Measurements from ENCODE around the gene QPCT. TPM values are rescaled to one million over a fixed set of nuclear protein-coding genes. Genes with fewer than 3 reads are reported as not detected.

QPCT gene
- total RNA-seq, 2 experiments from 2014 or later, result 3.5 to 52.6 TPM

- no peak for TF ChIP-seq CTCF (conservative IDR thresholded peaks at IDR 0.05; ENCODE audit: low read length)
- TF ChIP-seq EZH2phosphoT487 (IDR thresholded peaks at IDR 0.05; ENCODE audit: borderline replicate concordance, low read depth, low read length), result no peak
- Histone ChIP-seq H3K79me2 (ENCODE audit: insufficient read depth, low read depth, low read length) (peaks cover 16% of the 10 kb centered on the region; the same call in 1 of the 2 replicates), H3K4me3 (ENCODE audit: low read depth, low read length, poor library complexity, severe bottlenecking) (peak overlapping the region; percentile 0), H2AFZ (ENCODE audit: low read length) (no peak overlapping the region), H3K27ac (ENCODE audit: low read depth, low read length, poor library complexity, severe bottlenecking) (peak overlapping the region; percentile 4), H3K9me3 (ENCODE audit: low read length) (no peaks in the 10 kb centered on the region), H3K4me1 (ENCODE audit: insufficient read depth, low read length, poor library complexity, severe bottlenecking) (peaks cover 64% of the 10 kb centered on the region), H3K36me3 (ENCODE audit: insufficient read depth, low read length) (no peaks in the 10 kb centered on the region), H3K4me2 (ENCODE audit: low read length) (peak overlapping the region; percentile 52), H4K20me1 (ENCODE audit: insufficient read depth, low read length) (no peaks in the 10 kb centered on the region), H3K9me2 (ENCODE audit: insufficient read depth, low read length) (no peaks in the 10 kb centered on the region)
- ChIA-PET POLR2A (interaction anchor here (0.6 to 1.0 kb wide), 3 partner anchors 11 to 350 kb away, joined by 3 to 5 read pairs (median 4); no protein-coding TSS in a partner anchor), CTCF (ENCODE audit: unreplicated experiment) (no interaction called here)
- intact Hi-C loops (cut with micrococcal nuclease; ENCODE audit: unreplicated experiment), result no loop called here
- no peak for DNase-seq (ENCODE audit: low spot score)
- BruUV-seq (replicated peaks), result no TSS peak
Measured at GRCh38 chr2:37333256-37333655, 11.2 kb upstream of the QPCT start.

GRCh38 chr2:37335604-37336003 lies 8.8 kb upstream of the QPCT start:
- Histone ChIP-seq H3K4me1 (ENCODE audit: insufficient read depth, low read length, poor library complexity, severe bottlenecking) (peaks cover 83% of the 10 kb centered on the region), H3K36me3 (ENCODE audit: insufficient read depth, low read length) (no peaks in the 10 kb centered on the region), H2AFZ (ENCODE audit: low read length) (peak overlapping the region; percentile 80; the same call in 1 of the 2 replicates), H4K20me1 (ENCODE audit: insufficient read depth, low read length) (no peaks in the 10 kb centered on the region), H3K79me2 (ENCODE audit: insufficient read depth, low read depth, low read length) (peaks cover 16% of the 10 kb centered on the region; the same call in 1 of the 2 replicates), H3K9me2 (ENCODE audit: insufficient read depth, low read length) (no peaks in the 10 kb centered on the region), H3K4me3 (ENCODE audit: low read depth, low read length, poor library complexity, severe bottlenecking) (peak overlapping the region; percentile 65), H3K9me3 (ENCODE audit: low read length) (no peaks in the 10 kb centered on the region), H3K4me2 (ENCODE audit: low read length) (peak overlapping the region; percentile 81), H3K27ac (ENCODE audit: low read depth, low read length, poor library complexity, severe bottlenecking) (peak overlapping the region; percentile 74)
- TF ChIP-seq EZH2phosphoT487 (IDR thresholded peaks at IDR 0.05; ENCODE audit: borderline replicate concordance, low read depth, low read length), result no peak
- TF ChIP-seq CTCF (conservative IDR thresholded peaks at IDR 0.05; ENCODE audit: low read length), result no peak
- DNase-seq (ENCODE audit: low spot score), result no peak
- intact Hi-C loops (cut with micrococcal nuclease; ENCODE audit: unreplicated experiment), result loop anchor here (2.0 to 5.0 kb wide), 2 partner anchors 55 to 322 kb away; no protein-coding TSS in a partner anchor
- POLR2A ChIA-PET, result interaction anchor here (0.6 to 9.8 kb wide), 14 partner anchors 15 to 319 kb away, joined by 3 to 365 read pairs (median 5); partner anchors contain the start of genes CEBPZ, NDUFAF7 and PRKD3
- CTCF ChIA-PET (ENCODE audit: unreplicated experiment), result interaction anchor here (0.8 kb wide), 1 partner anchor 10 kb away, joined by 4 read pairs; the partner anchor contains the start of gene PRKD3
- no TSS peak for BruUV-seq (replicated peaks)
